ENCODE measurements around the gene MYO3B.
"Not testable (repeated sequence)": the region's sequence is repeated elsewhere in the genome, so short reads cannot be mapped to it uniquely, and the experiment has no call there.

Gene MYO3B

DNA sequence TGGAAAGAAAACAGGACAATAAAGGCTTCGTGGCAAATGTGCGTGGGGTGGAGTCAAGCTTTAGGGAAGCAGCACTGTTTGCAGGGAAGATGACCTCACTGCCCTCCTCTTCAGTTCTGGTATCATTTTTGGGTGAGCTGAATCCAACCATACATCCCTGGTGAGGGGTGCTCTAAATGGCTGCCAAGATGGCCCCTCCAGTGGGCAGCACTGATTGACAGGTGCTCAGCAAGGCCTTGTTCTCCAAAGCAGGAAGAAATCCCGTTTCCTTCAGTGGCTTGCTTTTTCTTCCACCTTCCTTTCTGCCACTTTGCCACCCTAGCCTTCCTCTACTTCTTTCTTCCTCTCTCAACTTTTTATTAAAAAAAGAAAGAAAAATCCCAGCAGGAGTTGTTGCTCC, 404.4 kb downstream of the MYO3B start:
- in situ Hi-C loops (cut with MboI; ENCODE audit: low sequenced_read_pairs) = no loop called here

DNA sequence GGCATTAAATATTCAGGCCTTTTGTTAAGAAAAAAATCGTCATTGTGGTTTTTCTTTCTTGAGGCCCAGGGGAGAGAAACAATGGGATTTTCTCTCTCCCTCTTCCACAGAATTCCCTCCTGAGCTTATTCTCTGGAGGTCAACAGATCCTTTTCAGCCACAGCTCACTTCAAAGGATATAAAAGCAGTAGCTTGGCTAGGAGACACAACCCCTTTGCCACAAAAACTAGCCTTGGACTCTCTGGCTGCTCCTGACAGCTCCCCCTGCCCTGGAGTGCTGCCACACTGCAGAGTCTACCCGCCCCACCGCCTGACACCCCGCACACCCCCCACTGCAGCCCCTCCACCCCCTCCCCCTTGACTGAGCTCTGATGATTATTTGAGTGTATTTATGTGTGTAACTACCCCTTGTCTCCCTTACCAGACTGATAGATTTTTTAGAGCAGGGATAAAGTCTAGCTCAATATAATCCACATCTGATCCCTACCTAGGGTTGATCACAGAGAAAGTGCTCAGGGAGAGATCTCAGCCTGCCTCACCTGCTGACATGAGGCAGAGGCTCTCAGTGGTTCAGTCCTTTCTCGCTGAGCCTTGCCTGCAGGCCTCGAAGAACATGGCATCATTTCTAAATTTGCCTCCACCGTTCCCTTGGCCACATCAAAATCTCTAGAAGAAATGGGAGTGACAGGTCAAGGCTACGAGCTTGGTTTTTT, 405.0 kb downstream of the MYO3B start:
- in situ Hi-C loops (cut with MboI; ENCODE audit: low sequenced_read_pairs) = no loop called here

DNA sequence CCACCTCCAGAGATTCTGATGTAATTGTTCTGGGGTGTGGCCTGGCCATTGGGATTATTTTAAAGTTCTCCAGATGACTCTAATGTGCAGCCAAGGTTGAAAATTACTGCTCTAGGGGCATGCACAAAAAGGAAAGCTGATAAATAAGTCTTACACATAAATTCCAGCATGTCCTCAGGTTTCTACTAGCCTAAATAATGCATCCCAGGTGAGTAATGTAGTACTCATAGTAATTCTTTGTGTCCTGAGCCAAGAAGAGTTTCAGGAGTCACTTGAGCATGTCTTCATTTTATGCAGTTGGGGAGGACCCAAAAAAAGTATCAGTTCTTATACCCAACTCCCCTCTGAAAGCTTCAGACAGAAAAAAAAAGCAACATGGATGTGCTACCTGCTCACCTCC, 407.1 kb downstream of the MYO3B start:
- in situ Hi-C loops (cut with MboI; ENCODE audit: low sequenced_read_pairs) = no loop called here

DNA sequence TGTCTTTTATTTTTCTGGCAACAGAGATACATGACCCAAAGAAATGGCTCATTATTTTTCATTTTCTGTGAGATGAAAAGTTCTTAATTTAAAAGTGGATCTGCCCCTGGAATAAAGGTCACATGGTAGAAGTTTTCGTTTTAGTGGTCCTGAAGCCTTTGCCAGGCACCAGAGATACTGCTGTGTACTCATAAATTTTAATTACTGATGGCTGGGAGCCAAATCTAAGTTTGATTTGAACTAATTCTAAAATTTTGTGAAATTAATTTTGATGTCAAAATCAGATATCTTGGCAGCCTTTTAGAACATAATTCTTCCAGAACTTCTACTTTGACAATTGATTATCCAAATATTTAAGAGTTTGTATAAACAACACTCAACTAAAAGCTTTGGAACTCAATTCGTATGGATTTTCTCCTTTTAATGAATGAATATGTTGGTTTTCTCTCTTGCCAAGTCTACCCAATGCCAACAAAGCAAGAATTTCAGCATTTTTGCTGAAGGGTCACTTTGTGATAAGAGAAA, 408.7 kb downstream of the MYO3B start:
- in situ Hi-C loops (cut with MboI; ENCODE audit: low sequenced_read_pairs) = no loop called here

DNA sequence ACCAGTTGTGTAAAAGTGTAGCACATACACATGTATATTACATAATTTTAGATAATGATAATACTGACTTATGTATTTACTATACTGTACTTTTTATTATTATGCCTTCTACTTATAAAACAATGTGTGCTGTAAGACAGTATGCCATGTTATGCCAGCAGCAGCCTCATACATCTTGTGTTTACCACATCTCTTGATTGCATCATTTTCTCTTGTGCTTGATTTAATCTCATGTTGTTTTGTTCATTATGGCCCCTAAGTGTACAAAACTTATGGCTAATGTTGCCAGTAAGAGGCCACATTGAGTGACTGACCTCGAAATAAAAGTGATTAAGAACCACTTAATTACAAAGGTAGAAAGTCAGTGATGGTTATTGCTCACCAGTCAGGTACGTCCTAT, 409.2 kb downstream of the MYO3B start:
- in situ Hi-C loops (cut with MboI; ENCODE audit: low sequenced_read_pairs) = no loop called here

DNA sequence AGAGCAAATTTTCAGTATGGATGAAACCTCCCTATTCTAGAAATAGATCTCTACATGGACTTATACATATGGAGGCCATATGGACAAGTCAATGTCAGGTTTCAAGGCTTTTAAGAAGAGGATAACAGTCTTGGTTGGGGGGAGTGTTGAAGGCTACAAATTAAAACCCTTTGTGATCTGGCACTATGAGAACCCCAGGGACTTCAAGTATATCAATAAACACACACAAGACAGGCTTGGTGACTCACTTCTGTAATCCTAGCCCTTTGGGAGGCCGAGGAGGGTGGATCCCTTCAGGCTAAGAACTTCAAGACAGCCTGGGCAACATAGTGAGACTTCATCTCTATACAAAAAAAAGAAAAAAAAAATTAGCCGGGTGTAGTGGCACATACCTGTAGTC, 410.0 kb downstream of the MYO3B start:
- in situ Hi-C loops (cut with MboI; ENCODE audit: low sequenced_read_pairs) = no loop called here

DNA sequence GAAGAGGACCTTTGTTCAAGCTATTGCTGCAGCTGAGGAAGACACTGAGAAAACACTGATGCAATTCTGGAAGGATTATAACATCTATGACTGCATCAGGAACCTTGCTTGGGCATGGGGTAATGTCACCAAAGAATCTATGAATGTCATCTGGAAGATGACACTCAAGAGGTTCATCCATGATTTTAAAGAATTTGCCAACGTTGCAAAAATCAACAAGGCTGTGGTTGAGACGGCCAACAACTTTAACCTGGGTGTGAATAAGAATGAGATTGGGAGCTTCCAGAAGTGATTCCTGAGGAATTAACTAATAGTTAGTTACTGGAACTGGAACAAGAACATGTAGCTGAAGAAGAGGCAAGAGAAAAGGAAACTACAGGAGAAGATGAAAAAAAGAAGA, 410.8 kb downstream of the MYO3B start:
- in situ Hi-C loops (cut with MboI; ENCODE audit: low sequenced_read_pairs) = no loop called here

DNA sequence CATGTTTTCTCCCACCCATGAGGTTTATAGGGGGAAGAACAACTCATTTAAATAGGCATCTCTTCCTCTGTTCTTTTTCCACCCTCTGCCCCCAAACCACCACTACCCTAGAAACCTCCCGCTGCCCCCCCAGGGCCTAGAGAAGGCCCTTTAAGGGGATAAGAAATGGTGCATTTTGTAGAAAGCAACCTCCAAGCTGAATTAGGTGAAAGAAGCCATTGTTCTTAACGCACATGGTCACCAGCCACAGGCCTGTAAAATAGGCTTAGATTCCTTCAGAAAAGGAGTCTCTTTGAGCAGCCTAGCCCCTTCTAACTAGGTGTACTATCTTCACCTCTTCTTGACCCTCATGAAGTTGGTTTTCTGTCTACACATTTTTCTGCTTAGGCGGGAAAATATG, 418.6 kb downstream of the MYO3B start:
- in situ Hi-C loops (cut with MboI; ENCODE audit: low sequenced_read_pairs) = no loop called here

DNA sequence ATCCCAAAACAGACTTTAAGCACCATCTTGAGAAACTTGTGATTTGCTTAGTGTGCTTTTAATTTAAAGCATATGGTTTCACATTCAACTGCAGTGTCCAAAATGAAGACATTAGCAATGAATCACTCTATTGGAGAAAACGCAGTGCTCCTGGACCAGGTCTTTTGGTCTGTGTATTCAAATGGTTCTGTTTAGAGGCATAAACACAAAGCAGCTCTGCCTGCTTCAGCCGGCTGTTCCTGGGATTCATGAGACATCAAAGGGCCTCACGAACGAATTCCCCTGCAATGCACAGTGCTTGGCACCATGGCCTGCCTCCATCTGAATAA, 420.1 kb downstream of the MYO3B start:
- in situ Hi-C loops (cut with MboI; ENCODE audit: low sequenced_read_pairs) = no loop called here

DNA sequence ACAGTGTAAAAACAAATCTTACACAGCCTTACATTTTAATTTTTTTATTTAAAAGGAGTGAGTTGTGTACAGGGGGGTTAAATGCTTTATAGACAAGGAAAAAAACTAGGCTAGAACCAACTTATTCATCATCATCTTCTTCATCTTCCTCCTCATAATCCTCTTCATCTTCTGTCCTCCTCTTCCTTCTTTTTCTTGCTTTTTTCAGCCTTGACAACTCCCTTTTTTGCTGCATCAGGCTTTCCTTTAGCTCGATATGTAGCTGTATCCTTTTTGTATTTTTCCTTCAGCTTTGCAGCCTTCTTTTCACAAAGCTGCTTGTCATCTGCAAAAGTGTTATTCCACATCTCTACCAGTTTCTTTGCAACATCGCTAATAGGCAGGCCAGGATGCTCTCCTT, 423.5 kb downstream of the MYO3B start:
- in situ Hi-C loops (cut with MboI; ENCODE audit: low sequenced_read_pairs) = no loop called here

DNA sequence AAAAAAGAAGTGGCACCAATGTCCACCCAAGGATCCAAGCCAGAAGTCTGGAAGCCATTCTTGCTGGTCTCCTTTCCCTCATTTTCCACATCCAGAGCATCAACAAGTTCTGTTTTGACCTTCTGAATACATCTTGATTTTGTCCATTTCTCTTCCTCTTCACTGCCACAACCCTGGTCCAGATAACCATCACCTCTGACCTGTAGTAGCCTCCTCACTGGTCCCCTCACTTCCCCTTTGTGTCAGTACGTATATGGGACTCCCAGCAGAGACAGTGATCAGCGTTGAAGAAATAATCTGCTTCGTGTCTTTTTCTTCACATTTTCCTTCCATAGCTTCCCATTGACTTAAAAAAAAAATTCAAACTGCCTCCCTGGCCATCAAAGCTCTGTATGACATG, 427.9 kb downstream of the MYO3B start:
- in situ Hi-C loops (cut with MboI; ENCODE audit: low sequenced_read_pairs) = no loop called here

DNA sequence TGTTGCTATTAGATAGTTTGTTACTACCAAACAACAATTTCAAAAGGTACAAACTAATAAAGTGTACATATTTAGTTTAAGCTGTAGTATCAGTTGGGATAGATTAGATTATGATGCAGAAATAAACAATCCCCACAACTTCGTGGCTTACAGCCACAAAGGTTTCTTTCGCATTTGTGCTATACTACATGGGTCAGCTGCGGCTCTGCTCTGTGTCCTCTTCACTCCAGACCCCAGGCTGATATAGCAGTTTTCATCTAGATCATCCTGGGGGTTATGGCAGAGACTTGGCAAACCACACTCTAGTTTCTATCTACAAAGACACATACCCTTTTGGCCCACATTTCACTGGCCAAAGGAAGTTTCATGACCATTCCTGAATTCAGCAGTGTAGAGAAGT, 429.2 kb downstream of the MYO3B start:
- in situ Hi-C loops (cut with MboI; ENCODE audit: low sequenced_read_pairs) = no loop called here

DNA sequence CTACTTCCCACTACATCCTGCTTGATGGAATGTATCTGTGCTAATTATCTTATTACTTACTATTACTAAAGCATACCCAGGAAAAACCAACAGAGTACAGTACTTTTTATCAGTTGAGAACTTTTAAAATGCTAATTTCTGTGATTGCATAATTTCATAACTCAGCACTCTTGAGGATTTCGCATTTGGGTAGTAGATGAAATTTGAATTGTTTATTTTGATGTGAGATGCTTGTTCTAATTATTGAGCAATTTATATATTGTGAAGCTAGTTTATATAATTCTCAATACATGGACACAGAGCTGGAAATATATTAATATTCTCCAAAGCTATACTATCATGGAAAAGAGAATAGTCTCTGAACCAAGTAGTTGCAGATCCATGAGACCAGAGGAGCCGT, 432.7 kb downstream of the MYO3B start:
- in situ Hi-C loops (cut with MboI; ENCODE audit: low sequenced_read_pairs) = no loop called here

DNA sequence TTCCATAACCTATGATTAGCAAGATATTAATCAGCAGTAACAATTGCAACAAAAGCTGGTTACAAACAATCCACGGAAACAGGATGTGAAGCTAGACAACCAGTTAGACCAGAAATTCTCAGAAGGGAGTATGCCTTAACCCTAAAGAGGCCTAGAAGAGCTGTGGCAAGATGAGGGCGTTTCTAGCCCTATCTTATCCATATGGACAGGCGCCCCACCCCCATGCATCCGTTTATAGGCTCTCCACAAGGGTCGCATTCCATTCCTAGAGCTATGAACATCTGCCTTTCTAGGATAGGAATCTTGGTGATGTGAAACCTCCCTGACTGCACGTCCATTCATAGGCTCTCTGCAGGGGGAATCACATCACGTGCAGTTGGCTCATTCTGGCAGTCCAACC, 441.0 kb downstream of the MYO3B start:
- in situ Hi-C loops (cut with MboI; ENCODE audit: low sequenced_read_pairs) = not testable (repeated sequence)

DNA sequence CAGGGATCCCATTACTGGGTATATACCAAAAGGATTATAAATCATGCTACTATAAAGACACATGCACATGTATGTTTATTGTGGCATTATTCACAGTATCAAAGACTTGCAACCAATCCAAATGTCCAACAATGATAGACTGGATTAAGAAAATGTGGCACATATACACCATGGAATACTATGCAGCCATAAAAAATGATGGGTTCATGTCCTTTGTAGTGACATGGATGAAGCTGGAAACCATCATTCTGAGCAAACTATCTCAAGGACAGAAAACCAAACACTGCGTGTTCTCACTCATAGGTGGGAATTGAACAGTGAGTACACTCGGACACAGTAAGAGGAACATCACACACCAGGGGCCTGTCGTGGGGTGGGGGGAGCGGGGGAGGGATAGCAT, 457.1 kb downstream of the MYO3B start:
- in situ Hi-C loops (cut with MboI; ENCODE audit: low sequenced_read_pairs) = not testable (repeated sequence)

DNA sequence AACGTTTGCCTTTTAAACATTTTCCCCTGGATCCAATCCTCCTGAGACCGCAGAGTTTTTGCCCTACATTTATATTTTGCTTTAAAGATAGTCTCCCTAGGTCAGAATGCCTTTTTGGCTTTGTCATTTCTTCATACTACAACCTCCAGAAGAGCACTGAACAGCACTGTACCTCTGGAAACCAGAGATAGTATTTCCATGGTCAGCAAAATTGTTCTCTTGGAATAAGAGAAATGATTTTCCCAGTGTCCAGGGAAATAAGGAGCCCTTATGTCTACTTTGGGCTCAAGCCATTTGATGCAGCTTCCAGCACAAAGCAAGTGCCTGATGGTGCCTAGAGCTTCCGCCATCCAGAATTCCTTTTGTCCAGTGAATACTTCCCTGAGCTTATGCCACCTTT, 461.7 kb downstream of the MYO3B start:
- in situ Hi-C loops (cut with MboI; ENCODE audit: low sequenced_read_pairs) = no loop called here

DNA sequence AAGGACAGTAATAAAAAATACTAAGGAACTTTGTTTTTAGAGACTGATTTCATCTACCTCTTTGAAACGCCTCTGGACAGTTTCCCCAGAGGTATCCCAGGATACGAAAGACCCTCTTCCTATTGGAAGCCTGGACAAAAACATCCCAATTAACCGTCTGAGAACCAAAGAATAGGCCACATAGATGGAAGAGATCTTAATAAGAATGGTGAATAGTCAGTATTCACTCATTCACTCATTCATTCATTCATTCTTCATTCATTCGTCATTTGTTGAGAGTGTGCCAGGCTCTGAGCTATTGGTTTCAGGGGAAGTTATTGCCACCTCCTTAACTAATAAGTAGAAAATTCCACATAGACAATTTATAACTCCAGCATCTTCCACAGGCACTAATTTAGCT, 464.0 kb downstream of the MYO3B start:
- in situ Hi-C loops (cut with MboI; ENCODE audit: low sequenced_read_pairs) = no loop called here

DNA sequence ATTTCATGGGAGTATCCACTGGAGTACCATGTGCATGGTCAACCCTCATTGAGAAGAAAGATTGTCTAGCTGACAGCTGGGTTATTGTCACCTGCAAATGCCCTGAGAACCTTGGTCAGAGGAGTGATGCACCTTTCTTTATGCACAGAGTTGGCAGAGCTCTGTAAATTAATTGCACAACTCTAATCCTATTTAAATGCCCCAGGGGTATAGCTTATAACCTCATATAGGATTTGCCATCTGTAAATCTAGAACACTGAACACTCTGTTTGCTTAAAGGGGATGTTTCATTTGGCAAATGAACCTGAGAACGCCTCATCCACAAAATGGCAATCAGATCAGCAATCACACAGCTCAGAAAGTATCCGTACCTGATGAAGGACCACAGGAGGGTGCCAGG, 465.4 kb downstream of the MYO3B start:
- in situ Hi-C loops (cut with MboI; ENCODE audit: low sequenced_read_pairs) = no loop called here

DNA sequence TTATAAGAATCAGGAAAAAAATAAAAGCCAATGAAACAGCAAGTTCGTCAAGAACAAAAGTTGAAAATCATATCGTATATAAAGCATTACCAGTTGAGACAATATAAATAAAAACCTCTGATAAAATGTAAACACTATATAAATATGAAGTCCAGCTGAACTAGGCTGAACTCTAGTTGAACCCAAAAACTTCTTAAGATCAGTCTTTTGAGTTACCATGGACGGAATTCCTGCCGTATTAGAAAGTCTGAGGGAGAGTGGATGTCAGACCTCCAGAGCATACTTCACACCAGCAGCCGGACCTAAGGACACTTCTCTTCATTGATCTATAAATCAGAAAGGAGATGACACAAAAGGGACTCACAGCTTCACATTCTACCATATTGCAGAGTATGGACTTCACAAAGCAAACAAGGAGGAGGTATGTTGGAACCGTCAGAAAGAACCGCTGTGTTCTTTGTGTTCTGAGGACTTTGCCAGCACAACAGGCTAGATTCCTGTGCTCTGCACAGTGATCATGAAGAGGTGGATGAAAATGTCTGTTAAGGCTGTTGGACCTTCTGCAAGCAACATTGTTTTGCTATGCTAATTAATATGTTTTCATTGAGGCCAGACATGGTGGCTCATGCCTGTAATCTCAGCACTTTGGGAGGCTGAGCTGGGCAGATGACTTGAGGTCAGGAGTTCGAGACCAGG, 469.9 kb downstream of the MYO3B start:
- in situ Hi-C loops (cut with MboI; ENCODE audit: low sequenced_read_pairs) = no loop called here

DNA sequence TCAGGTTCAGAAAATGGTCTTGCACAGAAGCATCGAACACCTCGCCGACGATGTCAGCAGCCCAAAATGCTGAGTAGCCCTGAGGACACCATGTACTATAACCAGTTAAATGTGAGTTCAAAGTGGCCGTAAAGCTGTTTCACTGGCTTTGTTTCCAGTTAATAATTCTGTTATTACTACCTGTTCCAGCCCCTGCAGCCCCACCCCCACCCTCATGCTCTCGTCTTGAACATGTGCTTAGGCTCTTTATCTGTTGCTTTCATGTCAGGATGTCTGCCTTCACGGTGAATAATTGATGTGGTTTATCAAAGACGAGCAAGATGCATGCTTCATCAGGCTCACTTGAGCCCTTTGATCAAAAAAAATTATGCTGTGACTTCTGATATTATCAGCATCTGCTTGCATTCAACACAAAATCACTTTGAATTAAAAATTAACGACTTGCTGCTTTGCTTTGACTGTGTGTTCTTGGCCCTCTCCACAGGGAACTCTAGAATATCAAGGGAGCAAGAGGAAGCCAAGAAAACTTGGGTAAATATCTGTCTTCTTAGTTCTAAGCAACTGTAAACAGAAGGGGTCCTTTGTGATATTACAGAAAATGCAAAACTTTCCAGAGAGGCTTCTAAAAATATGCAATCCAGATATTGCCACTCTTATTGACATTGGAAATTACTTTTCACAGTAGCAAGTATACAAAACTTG, 473.8 kb downstream of the MYO3B start:
- in situ Hi-C loops (cut with MboI; ENCODE audit: low sequenced_read_pairs) = no loop called here

DNA sequence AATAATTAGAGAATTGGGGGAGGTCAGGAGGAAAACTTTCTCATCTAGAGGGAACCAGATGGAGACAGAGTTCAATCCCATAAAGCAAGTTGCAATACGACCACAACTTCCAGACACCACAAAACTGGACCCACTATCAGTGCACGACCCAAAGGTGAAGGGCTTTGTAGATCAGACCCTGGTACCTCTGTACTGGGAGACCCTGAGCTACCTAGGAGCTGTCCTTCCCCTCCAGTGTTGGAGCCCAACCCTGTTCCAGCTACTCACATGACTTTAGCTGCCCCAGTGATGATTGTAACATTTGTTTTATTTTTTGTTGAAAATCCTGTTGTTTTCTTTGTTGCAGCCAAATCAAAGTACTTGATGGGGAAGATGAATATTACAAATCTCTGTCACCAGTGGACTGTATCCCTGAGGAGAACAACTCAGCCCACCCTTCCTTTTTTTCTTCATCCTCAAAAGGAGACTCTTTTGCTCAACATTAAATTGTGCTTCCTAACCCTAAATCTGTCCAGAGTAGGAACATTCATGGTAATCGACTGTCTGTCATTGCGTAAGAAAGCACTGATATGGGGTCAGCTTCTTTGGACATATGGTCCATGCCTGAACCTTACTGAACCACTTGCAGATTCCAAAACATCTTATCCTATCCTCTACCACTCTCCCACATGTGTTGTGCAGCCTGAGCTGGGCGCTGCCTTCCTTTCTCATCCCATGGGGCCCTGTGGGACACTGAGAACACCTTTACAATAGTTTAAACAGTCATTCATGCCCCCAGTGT, 474.9 kb downstream of the MYO3B start:
- in situ Hi-C loops (cut with MboI; ENCODE audit: low sequenced_read_pairs) = no loop called here

All from HL-60/S4 (cell line).